ENCODE measurements around the gene SEL1L3.

Gene SEL1L3

GRCh38 chr4:25823632-25824031, 39.2 kb downstream of the SEL1L3 start:
- H4K8ac ChIP-seq (ENCODE audit: low read length), result no peak overlapping the region
- no peaks in the 10 kb centered on the region for H3K36me3 ChIP-seq (ENCODE audit: control insufficient read depth in 1 of 2, insufficient read depth in 2 of 2, low read depth in 1 of 2, low read length in 2 of 2)
- no peak overlapping the region for H4K91ac ChIP-seq (ENCODE audit: low read length)
- H3K4me1 ChIP-seq (ENCODE audit: control insufficient read depth, insufficient read depth, low read depth, low read length), result no peaks in the 10 kb centered on the region
- H2BK15ac ChIP-seq (ENCODE audit: low read depth, poor library complexity, severe bottlenecking), result no peak overlapping the region
- H3K9ac ChIP-seq (ENCODE audit: low read length), result no peak overlapping the region
- no peak overlapping the region for H2AFZ ChIP-seq (ENCODE audit: low read depth, low read length)
- H3K27ac ChIP-seq (ENCODE audit: low read length, poor library complexity, severe bottlenecking), result no peak overlapping the region
- no peak overlapping the region for H2BK12ac ChIP-seq (ENCODE audit: low read length in 2 of 2)
- no peaks in the 10 kb centered on the region for H3K79me1 ChIP-seq (replicated peaks; ENCODE audit: low read length, poor library complexity, severe bottlenecking)
- no peaks in the 10 kb centered on the region for H3K9me3 ChIP-seq (ENCODE audit: control insufficient read depth, low read length)
- no peak overlapping the region for H3K4me3 ChIP-seq (ENCODE audit: insufficient read depth in 1 of 2, low read depth in 1 of 2, low read length in 2 of 2)
- WGBS, result 60% methylated on average over 7 of the region's 7 CpGs
- no peak overlapping the region for H2BK5ac ChIP-seq (ENCODE audit: low read depth, low read length, poor library complexity, severe bottlenecking)
- no peak overlapping the region for H3K23ac ChIP-seq (ENCODE audit: low read length in 2 of 2)
- no peak overlapping the region for H3K14ac ChIP-seq (ENCODE audit: low read length in 2 of 2)
- H2AK5ac ChIP-seq (ENCODE audit: low read length, severe bottlenecking), result no peak overlapping the region
- H2BK120ac ChIP-seq (ENCODE audit: low read depth, low read length), result no peak overlapping the region
- no peak overlapping the region for H3K4ac ChIP-seq (ENCODE audit: low read depth in 1 of 2, low read length in 2 of 2)
- H3K27me3 ChIP-seq (ENCODE audit: control insufficient read depth in 1 of 2, insufficient read depth in 1 of 2, low read length in 2 of 2), result no peaks in the 10 kb centered on the region
- H3K4me2 ChIP-seq (ENCODE audit: low read length, poor library complexity, severe bottlenecking), result no peak overlapping the region
- no peak overlapping the region for H3K18ac ChIP-seq (ENCODE audit: low read depth in 1 of 2, low read length in 2 of 2)
- no peak for DNase-seq

- Histone ChIP-seq H2AFZ (ENCODE audit: low read depth, low read length) (no peak overlapping the region), H2BK120ac (ENCODE audit: low read depth, low read length) (no peak overlapping the region), H4K91ac (ENCODE audit: low read length) (no peak overlapping the region), H2BK12ac (ENCODE audit: low read length in 2 of 2) (no peak overlapping the region), H3K14ac (ENCODE audit: low read length in 2 of 2) (no peak overlapping the region), H2BK15ac (ENCODE audit: low read depth, poor library complexity, severe bottlenecking) (no peak overlapping the region), H3K36me3 (ENCODE audit: control insufficient read depth in 1 of 2, insufficient read depth in 2 of 2, low read depth in 1 of 2, low read length in 2 of 2) (no peaks in the 10 kb centered on the region), H3K4ac (ENCODE audit: low read depth in 1 of 2, low read length in 2 of 2) (no peak overlapping the region), H3K27ac (ENCODE audit: low read length, poor library complexity, severe bottlenecking) (no peak overlapping the region), H2BK5ac (ENCODE audit: low read depth, low read length, poor library complexity, severe bottlenecking) (no peak overlapping the region), H3K9ac (ENCODE audit: low read length) (no peak overlapping the region), H3K9me3 (ENCODE audit: control insufficient read depth, low read length) (no peaks in the 10 kb centered on the region), H3K4me2 (ENCODE audit: low read length, poor library complexity, severe bottlenecking) (no peak overlapping the region), H3K18ac (ENCODE audit: low read depth in 1 of 2, low read length in 2 of 2) (no peak overlapping the region), H3K27me3 (ENCODE audit: control insufficient read depth in 1 of 2, insufficient read depth in 1 of 2, low read length in 2 of 2) (no peaks in the 10 kb centered on the region), H4K8ac (ENCODE audit: low read length) (no peak overlapping the region), H3K4me3 (ENCODE audit: insufficient read depth in 1 of 2, low read depth in 1 of 2, low read length in 2 of 2) (no peak overlapping the region), H3K23ac (ENCODE audit: low read length in 2 of 2) (no peak overlapping the region), H3K4me1 (ENCODE audit: control insufficient read depth, insufficient read depth, low read depth, low read length) (no peaks in the 10 kb centered on the region), H2AK5ac (ENCODE audit: low read length, severe bottlenecking) (no peak overlapping the region), H3K79me1 (replicated peaks; ENCODE audit: low read length, poor library complexity, severe bottlenecking) (no peaks in the 10 kb centered on the region)
- no peak for DNase-seq
- 89% methylated on average over 6 of the region's 8 CpGs for WGBS
Observed at GRCh38 chr4:25821899-25822298, 40.9 kb downstream of the SEL1L3 start.

GRCh38 chr4:25821267-25821666, 41.5 kb downstream of the SEL1L3 start:
- no peak overlapping the region for H4K91ac ChIP-seq (ENCODE audit: low read length)
- no peak overlapping the region for H3K4ac ChIP-seq (ENCODE audit: low read depth in 1 of 2, low read length in 2 of 2)
- no peak overlapping the region for H2AK5ac ChIP-seq (ENCODE audit: low read length, severe bottlenecking)
- no peak overlapping the region for H3K14ac ChIP-seq (ENCODE audit: low read length in 2 of 2)
- no peaks in the 10 kb centered on the region for H3K27me3 ChIP-seq (ENCODE audit: control insufficient read depth in 1 of 2, insufficient read depth in 1 of 2, low read length in 2 of 2)
- no peak overlapping the region for H3K9ac ChIP-seq (ENCODE audit: low read length)
- no peak overlapping the region for H3K23ac ChIP-seq (ENCODE audit: low read length in 2 of 2)
- H3K4me2 ChIP-seq (ENCODE audit: low read length, poor library complexity, severe bottlenecking), result no peak overlapping the region
- no peak for DNase-seq
- H3K4me3 ChIP-seq (ENCODE audit: insufficient read depth in 1 of 2, low read depth in 1 of 2, low read length in 2 of 2), result no peak overlapping the region
- no peak overlapping the region for H2BK5ac ChIP-seq (ENCODE audit: low read depth, low read length, poor library complexity, severe bottlenecking)
- 88% methylated on average over 7 of the region's 7 CpGs for WGBS
- peaks cover 3% of the 10 kb centered on the region for H3K4me1 ChIP-seq (ENCODE audit: control insufficient read depth, insufficient read depth, low read depth, low read length)
- H2BK12ac ChIP-seq (ENCODE audit: low read length in 2 of 2), result no peak overlapping the region
- H3K9me3 ChIP-seq (ENCODE audit: control insufficient read depth, low read length), result no peaks in the 10 kb centered on the region
- no peak overlapping the region for H2AFZ ChIP-seq (ENCODE audit: low read depth, low read length)
- H3K79me1 ChIP-seq (replicated peaks; ENCODE audit: low read length, poor library complexity, severe bottlenecking), result no peaks in the 10 kb centered on the region
- no peak overlapping the region for H2BK15ac ChIP-seq (ENCODE audit: low read depth, poor library complexity, severe bottlenecking)
- H3K27ac ChIP-seq (ENCODE audit: low read length, poor library complexity, severe bottlenecking), result no peak overlapping the region
- no peak overlapping the region for H4K8ac ChIP-seq (ENCODE audit: low read length)
- H3K18ac ChIP-seq (ENCODE audit: low read depth in 1 of 2, low read length in 2 of 2), result no peak overlapping the region
- H2BK120ac ChIP-seq (ENCODE audit: low read depth, low read length), result no peak overlapping the region
- no peaks in the 10 kb centered on the region for H3K36me3 ChIP-seq (ENCODE audit: control insufficient read depth in 1 of 2, insufficient read depth in 2 of 2, low read depth in 1 of 2, low read length in 2 of 2)

GRCh38 chr4:25818876-25819275, 43.9 kb downstream of the SEL1L3 start:
- no peak overlapping the region for H4K91ac ChIP-seq (ENCODE audit: low read length)
- H2AFZ ChIP-seq (ENCODE audit: low read depth, low read length), result no peak overlapping the region
- no peaks in the 10 kb centered on the region for H3K9me3 ChIP-seq (ENCODE audit: control insufficient read depth, low read length)
- no peak overlapping the region for H3K27ac ChIP-seq (ENCODE audit: low read length, poor library complexity, severe bottlenecking)
- H2BK12ac ChIP-seq (ENCODE audit: low read length in 2 of 2), result no peak overlapping the region
- peak overlapping the region in 1 of 2 experiments; percentile 46 for H3K4me3 ChIP-seq (ENCODE audit: insufficient read depth in 1 of 2, low read depth in 1 of 2, low read length in 2 of 2)
- 85% methylated on average over 4 of the region's 4 CpGs for WGBS
- H3K4me2 ChIP-seq (ENCODE audit: low read length, poor library complexity, severe bottlenecking), result no peak overlapping the region
- H2AK5ac ChIP-seq (ENCODE audit: low read length, severe bottlenecking), result no peak overlapping the region
- H3K23ac ChIP-seq (ENCODE audit: low read length in 2 of 2), result no peak overlapping the region
- no peaks in the 10 kb centered on the region for H3K27me3 ChIP-seq (ENCODE audit: control insufficient read depth in 1 of 2, insufficient read depth in 1 of 2, low read length in 2 of 2)
- H3K9ac ChIP-seq (ENCODE audit: low read length), result no peak overlapping the region
- no peak overlapping the region for H3K14ac ChIP-seq (ENCODE audit: low read length in 2 of 2)
- H3K4me1 ChIP-seq (ENCODE audit: control insufficient read depth, insufficient read depth, low read depth, low read length), result peaks cover 12% of the 10 kb centered on the region
- no peak for DNase-seq
- H3K79me1 ChIP-seq (replicated peaks; ENCODE audit: low read length, poor library complexity, severe bottlenecking), result no peaks in the 10 kb centered on the region
- H4K8ac ChIP-seq (ENCODE audit: low read length), result no peak overlapping the region
- no peak overlapping the region for H3K18ac ChIP-seq (ENCODE audit: low read depth in 1 of 2, low read length in 2 of 2)
- no peak overlapping the region for H2BK5ac ChIP-seq (ENCODE audit: low read depth, low read length, poor library complexity, severe bottlenecking)
- H3K4ac ChIP-seq (ENCODE audit: low read depth in 1 of 2, low read length in 2 of 2), result no peak overlapping the region
- no peaks in the 10 kb centered on the region for H3K36me3 ChIP-seq (ENCODE audit: control insufficient read depth in 1 of 2, insufficient read depth in 2 of 2, low read depth in 1 of 2, low read length in 2 of 2)
- H2BK120ac ChIP-seq (ENCODE audit: low read depth, low read length), result no peak overlapping the region
- H2BK15ac ChIP-seq (ENCODE audit: low read depth, poor library complexity, severe bottlenecking), result no peak overlapping the region

Data from mesenchymal stem cell (in vitro differentiated cells and primary cell).